CD1c-positive myeloid dendritic cell (primary cell): ENCODE measurements around the gene IFI35.
"Not testable (repeated sequence)": the region's sequence is repeated elsewhere in the genome, so short reads cannot be mapped to it uniquely, and the experiment has no call there.

Experiments
- DNase-seq: peaks from one replicate; pipeline ENCODE4 v3.0.0-alpha.2; 2016; ENCODE audit errors: extremely low spot score

IFI35 gene

GRCh38 chr17:43006639-43007551, at the start of gene IFI35:
Gene IFI35 (plus strand): TSS chr17:43006784. CDS start chr17:43006948, 164 bp downstream.
- peak; percentile 85 for DNase-seq

GRCh38 chr17:42964161-42964932, 42.2 kb upstream of the IFI35 start, which contains the start of gene AARSD1:
Gene AARSD1 (minus strand): TSS chr17:42964454. CDS start chr17:42964440, 14 bp downstream.
- DNase-seq: peak; percentile 96

- no peak for DNase-seq
Measured at GRCh38 chr17:42967925-42968324, 38.7 kb upstream of the IFI35 start.

- DNase-seq: no peak
Measured at GRCh38 chr17:42969001-42969581, 37.5 kb upstream of the IFI35 start.

- no peak for DNase-seq
Measured at GRCh38 chr17:42971589-42971988, 35.0 kb upstream of the IFI35 start.

GRCh38 chr17:42973323-42973722, 33.3 kb upstream of the IFI35 start:
- DNase-seq: not testable (repeated sequence)

- DNase-seq: no peak
Measured at GRCh38 chr17:42975265-42975664, 31.3 kb upstream of the IFI35 start.

- DNase-seq: not testable (repeated sequence)
Measured at GRCh38 chr17:42975701-42976100, 30.9 kb upstream of the IFI35 start.

GRCh38 chr17:42979511-42980273, 26.9 kb upstream of the IFI35 start, which contains the start of gene PTGES3L:
Gene PTGES3L (minus strand): TSS chr17:42980080. CDS start chr17:42980053, 27 bp downstream.
- DNase-seq: peak; percentile 49

GRCh38 chr17:42980274-42980765, 26.3 kb upstream of the IFI35 start, which contains the start of gene RUNDC1:
Gene RUNDC1 (plus strand): TSS chr17:42980565. CDS start chr17:42980577, 12 bp downstream.
- DNase-seq: peak; percentile 96

- peak; percentile 50 for DNase-seq
Measured at GRCh38 chr17:42980766-42981397, 25.7 kb upstream of the IFI35 start.

GRCh38 chr17:42982266-42982665, 24.3 kb upstream of the IFI35 start:
- DNase-seq: no peak

- peak; percentile 88 for DNase-seq
Measured at GRCh38 chr17:42985225-42985624, 21.4 kb upstream of the IFI35 start.

GRCh38 chr17:42989141-42989540, 17.4 kb upstream of the IFI35 start:
- no peak for DNase-seq

GRCh38 chr17:42989726-42990652, 16.6 kb upstream of the IFI35 start:
- DNase-seq: no peak

- DNase-seq: no peak
Measured at GRCh38 chr17:42991471-42991870, 15.1 kb upstream of the IFI35 start.

GRCh38 chr17:42992872-42993271, 13.7 kb upstream of the IFI35 start:
- DNase-seq: no peak

- not testable (repeated sequence) for DNase-seq
Measured at GRCh38 chr17:42993913-42994312, 12.7 kb upstream of the IFI35 start.

- no peak for DNase-seq
Measured at GRCh38 chr17:42997390-42997983, 9.1 kb upstream of the IFI35 start.
